NCI-H187 treated with DMSO at 0.1 percent for 48 hours (cell line): ENCODE data around the gene PCDH9.

Experiments used
- DNase-seq: peaks from one replicate; lab custom pipeline; 2025; lab: John Stamatoyannopoulos, UW

PCDH9 gene, protein sequence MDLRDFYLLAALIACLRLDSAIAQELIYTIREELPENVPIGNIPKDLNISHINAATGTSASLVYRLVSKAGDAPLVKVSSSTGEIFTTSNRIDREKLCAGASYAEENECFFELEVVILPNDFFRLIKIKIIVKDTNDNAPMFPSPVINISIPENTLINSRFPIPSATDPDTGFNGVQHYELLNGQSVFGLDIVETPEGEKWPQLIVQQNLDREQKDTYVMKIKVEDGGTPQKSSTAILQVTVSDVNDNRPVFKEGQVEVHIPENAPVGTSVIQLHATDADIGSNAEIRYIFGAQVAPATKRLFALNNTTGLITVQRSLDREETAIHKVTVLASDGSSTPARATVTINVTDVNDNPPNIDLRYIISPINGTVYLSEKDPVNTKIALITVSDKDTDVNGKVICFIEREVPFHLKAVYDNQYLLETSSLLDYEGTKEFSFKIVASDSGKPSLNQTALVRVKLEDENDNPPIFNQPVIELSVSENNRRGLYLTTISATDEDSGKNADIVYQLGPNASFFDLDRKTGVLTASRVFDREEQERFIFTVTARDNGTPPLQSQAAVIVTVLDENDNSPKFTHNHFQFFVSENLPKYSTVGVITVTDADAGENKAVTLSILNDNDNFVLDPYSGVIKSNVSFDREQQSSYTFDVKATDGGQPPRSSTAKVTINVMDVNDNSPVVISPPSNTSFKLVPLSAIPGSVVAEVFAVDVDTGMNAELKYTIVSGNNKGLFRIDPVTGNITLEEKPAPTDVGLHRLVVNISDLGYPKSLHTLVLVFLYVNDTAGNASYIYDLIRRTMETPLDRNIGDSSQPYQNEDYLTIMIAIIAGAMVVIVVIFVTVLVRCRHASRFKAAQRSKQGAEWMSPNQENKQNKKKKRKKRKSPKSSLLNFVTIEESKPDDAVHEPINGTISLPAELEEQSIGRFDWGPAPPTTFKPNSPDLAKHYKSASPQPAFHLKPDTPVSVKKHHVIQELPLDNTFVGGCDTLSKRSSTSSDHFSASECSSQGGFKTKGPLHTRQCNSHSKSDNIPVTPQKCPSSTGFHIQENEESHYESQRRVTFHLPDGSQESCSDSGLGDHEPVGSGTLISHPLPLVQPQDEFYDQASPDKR (N-terminal part only)

DNA sequence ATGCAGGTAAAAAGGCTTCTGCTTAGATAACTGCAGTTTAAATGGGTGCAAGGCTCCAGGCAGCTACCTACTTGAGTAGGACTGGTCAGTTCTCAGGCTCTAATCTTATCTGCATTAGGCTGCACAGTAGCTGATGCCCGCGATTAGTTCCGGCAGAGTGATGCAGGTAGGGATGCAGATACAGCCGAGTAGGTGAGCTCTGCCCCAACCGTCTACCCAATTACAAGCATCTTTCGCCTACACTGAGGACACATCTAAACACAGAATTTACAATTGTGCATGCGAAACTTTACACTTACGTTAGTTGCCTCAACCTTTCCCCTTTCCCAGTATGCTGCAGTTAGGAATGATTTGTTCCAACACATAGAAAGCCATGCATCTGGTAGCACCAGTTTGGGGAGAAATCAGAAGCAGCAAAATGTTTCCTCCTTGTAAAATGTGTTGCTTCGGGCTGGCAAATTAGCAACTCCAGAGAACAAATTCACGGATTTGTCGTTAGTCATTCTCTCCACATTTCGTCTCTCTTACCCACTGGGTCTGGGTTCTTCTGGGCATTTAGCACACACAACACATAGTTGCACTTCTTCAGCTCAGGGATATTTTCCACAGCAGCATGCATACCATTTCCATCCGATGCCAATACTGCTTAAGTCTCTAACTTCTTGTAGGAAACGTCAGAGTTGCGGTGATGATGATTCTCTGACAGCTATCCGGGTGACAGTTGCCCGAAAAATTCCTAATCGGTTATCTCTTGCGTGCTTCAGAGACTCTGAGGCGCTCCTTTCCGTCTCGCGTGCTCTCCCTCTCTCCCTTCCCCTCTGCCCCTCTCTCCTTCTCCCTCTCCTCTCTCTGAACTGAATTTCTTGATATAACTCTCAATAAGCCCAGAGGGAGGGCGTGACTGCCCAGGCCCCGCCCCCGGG is at the start of gene PCDH9:
PCDH9 (minus strand) TSS at position 856 of the 923 bp plus-strand sequence. CDS start 1,896 bp downstream, outside the sequence.
- no peak for DNase-seq

DNA sequence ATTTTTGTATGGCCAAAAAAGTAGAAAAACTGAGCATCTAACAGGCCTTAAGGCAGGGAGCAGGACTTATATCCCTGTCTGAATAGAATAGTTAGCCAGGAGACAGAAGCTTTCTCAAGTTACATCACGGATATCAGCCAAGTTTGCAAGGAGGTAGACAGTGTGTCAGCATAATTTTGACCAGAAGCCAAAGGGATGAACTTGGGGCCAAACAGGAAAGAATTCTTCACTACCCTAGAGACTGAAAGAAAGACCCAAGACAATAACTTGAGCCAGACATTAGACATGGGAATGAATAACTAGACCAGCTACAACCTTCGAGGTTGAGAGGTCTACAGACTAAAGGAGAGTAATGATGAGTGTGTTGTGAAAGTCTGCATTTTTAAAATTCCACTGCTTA is 48.1 kb upstream of the PCDH9 start:
- DNase-seq, result no peak

DNA sequence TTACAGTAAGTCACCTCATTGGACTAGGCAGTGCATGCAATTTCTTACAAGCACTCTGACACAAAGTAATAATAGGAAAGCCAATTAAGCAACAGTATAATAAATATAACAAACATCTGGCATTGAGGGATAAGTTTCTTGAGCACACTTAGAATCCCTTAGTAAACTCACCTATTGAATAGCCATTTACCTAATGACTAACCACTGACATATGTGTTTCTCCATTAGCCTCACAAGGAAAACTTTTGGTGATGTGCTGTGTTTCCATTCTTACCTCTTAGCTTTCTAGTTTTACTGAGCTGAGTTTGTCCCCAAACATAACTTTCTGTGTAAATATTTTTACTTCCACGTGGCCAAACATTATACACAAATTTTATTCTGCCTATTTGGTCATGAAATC is 47.4 kb upstream of the PCDH9 start:
- DNase-seq, result no peak

DNA sequence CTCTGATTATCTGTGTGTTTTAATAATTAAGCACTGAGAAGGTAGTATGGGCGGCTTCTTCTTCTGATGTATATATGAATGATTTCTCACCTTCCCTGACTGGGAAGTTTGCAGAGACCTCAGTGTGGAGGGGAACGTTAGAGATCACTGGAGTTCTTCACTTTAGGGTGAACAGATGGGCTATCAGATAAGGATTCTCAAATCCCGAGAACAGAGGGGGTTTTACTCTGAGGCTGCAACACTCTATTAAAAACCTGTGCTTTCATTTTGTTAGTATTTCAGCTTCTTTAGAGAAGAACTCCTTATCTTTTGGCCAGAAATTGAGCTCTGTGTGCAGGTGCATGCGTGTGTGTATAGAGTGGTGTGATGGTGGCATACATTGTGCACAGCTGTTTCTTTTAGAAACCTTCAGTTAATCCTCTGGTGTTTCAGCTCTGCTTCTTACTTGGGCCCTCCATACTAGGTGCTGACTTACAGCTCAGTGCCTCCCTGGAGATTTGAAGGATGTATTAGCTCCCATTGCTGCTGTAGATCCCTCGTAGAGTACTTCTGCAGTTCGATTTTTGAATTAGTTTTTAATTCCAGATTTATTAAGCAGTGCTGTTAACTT is 45.3 kb upstream of the PCDH9 start:
- no peak for DNase-seq

DNA sequence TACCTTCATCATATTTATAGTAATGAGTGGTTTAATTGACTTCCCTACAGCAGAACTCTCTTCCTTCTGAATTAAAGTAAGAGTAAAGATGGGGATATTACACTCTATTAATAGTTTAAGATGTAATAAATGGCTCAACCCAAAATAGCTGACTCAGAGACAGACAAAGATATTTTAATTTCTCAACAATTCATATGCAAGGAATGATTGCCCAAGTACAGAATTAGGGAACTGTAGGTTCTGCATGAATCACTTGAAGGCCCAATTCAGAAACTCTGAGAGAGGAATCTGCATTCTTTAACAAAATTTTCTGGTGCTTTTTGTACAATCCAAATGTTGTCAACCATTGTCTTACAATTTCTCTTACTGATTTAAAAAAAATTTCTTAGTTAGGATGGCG is 42.9 kb upstream of the PCDH9 start:
- DNase-seq, result no peak

DNA sequence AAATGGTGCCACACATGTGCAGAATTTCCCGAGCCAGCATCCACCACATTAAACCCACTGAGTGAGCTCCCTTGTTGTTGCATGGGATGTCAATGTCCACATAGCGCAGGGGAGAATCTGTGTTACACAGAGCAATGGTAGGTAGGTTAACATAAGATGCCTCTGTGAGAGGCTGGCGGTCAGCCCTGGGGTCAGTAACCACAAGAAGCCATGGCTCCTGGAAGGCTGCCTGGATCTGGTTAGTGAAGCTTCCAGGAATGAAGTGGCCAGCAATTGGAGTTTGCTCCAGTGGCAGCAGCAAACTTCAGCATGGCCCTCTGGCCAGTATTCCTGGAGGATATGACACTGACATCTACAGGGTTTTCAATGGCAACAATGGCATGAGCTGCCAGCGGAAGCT is 37.0 kb upstream of the PCDH9 start:
- DNase-seq, result no peak

DNA sequence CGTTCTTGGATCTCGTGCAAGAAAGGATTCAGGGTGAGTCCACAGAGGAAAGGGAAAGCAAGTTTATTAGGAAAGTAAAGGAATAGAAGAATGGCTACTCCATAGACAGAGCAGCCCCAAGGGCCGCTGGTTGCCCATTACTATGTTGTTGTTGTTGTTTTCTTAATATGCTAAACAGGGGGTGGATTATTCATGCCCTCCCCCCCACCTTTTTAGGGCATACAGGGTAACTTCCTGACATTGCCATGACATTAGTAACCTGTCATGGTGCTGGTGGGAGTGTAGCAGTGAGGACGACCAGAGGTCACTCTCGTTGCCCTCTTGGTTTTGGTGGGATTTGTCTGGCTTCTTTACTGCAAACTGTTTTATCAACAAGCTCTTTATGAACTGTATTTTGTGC is 29.1 kb upstream of the PCDH9 start:
- DNase-seq, result no peak

DNA sequence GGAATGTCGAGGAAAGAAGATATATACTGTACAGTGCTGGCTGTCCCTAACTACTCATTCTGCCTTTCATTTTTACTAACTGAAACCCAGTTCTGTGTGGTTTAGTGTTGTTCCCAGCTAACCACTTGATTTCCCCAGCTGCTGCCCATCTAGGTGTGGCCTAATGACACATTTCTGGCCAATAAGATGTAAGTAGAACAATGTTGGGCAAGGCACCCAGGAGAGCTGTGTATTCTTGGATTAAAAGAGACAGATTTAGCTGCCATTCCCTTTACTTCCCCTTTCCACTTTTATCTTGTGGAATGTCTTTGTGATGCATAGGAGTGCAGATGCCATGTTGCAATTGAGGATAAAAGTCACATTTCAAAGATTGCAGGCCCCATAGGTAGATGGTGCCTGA is 28.3 kb upstream of the PCDH9 start:
- DNase-seq, result no peak

DNA sequence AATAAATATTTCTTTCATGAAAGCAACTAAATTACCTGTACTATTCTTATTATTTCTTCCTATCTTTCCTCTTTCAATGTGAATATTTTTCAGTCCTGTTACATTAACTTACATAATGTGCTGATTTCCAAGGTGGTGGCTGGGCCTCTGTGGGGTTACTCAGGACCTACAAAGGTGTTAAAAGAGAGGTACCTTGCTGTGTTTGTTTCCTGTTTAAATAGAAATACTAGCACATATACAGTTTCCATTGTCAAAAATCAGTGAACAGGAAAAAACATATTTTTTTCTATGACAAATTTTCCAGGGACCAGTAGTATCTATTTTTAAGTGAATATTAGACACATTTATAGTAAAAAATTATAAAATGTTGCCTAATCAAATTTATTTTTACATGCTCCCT is 8.7 kb upstream of the PCDH9 start:
- DNase-seq, result no peak

DNA sequence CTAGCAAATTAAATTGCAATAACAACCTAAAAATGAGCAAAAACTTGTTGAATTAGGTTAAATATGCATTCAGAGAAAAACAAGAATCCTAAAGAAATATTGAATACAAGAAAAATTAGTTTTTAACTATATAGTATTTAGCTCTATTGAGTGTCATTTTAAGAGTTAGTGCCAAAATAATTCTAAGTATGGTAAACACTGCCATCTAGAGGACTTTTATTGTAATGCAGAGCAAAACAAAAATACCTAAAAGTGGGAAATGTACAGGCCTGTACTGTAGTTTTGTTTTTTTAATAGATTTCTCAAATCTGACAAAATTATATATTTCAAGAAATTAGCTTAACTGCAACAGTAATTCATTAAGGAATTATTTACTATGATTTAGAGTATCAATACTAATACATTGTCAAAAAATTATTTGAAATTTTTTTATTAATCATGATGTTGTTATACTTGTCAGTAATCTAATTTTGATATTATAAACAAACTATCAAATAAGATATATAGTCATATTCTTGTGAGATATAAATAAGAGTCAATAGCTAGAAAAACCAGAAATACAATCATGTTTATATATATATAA is 8.2 kb upstream of the PCDH9 start:
- DNase-seq, result no peak

DNA sequence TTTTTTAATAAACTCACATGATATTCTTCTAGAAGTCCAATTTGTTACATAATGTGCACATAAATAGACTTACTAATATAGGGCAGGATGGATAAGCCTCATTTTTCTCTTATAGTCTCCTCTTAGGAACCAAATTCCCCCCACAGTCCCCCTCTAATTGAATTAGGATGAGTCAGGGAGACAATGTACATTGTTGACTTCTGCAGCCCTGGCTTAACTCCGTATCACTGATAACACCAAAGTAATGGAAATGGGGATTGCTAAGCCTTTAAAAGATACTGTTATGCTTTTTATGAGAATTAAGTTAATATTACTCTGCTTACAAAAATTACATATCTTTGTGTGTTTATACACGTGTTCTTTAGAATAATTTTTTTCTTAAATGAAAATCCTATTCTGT is 5.1 kb upstream of the PCDH9 start:
- no peak for DNase-seq

DNA sequence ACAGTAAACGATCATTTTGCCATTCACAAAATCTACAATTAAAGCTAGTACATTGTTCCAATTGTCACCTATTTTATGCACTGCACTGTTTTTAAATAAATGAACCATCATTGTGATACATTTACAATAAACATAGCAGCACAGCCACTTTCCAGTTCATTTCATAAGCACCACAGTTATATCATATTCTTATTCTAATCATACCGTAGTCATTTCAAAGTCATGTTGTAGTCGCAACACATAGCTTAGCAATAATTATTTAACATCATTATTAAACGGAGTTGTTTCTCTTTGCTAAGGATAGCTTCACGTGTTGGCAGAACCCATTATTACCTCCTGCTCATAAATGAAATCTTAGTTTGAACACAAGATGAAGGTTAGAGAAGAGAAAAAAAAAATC is 2.2 kb upstream of the PCDH9 start:
- DNase-seq, result no peak

DNA sequence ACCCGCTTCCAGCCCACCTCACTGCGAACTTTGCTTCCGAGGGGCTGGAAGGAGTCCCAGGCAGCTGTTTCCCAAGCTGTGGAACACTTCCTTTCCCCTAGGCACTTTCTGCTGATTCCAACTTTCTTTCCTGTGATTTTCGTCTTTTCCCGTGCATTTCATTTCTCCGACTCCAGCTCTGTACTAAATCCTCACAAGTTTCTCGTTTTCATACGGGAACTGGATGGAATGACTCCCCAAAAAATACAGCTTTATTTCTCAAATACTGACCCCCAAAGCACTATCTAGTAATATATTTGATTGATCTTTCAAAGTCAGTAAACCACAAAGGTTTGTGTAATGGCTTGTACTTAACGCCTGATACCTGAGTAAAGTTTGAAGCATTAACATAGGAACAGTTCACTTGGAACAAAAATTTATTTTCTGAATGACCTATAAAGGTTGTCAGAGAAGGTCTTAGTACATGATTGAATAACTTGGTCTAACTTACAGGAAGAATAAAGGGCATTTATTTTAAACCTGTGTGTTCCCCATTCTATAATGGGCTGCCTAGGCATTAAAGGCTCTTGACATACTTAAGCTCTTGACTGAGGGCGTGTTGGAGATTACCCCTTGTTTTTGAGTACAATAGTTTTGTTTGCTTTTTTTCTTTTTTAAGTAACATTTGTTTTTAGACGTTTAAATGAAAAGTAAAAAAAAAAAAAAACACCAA is 1.3 kb upstream of the PCDH9 start:
- no peak for DNase-seq

DNA sequence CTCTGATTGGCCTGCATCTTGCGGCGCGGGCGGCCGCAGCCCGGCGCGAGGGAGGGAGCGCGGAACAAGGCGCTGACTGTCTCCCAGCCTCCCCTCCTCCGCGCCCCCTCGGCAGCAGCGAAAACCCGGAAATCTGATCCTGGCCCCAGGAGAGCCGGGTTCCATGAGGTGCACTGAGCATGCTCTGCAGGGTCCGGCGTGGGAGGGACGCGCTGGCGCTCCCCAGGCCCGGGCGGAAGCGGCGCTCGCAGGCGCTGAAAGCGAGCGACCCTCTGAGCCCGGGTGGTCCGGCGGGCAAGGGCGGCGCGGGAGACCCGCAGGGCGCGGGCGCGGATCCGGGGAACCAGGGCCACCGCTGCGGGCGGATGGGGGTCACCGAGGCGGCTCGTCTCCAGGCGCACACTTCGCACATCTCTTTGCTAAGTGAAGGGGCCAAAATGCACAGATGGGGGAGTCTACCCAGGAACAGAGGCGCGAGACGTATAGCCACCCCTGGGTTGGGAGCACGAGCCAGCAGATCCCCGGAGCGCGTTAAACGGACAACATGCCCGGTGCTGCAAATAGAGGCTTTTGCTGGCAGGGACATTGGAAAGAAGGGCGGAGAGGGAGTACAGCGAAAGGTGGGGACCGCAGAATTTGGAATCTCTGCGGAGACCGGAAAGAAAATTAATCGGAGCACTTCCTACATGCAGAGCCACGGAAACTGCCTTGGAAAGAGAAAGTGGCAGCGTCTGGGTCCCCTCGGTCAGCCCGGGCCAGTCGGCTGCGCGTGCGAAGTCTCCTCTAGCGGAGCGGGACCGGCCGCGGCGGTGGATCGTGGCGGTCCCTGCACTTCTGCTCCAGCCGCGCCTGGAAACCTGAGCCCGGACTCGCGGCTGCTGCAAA is 510 bp upstream of the PCDH9 start:
- peak; percentile 59 for DNase-seq

DNA sequence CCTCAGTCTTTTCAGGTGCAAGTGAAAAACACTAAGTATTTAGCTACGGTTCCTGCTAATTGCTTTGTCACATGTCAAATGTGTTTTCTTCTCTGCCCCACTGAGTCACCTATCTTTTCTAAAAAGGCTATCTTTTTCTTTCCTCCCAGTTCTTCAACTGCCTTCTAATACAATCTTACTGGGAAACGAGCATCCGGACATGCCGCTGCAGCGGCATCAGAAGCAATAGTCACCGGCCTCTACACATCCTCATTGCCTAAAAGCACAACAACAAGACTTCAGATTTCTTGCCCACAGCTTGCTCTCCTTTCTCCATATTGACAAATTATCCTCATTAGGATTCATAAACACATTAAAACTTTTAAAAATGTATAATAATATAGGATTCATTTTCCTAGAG is 1.2 kb downstream of the PCDH9 start:
- no peak for DNase-seq

DNA sequence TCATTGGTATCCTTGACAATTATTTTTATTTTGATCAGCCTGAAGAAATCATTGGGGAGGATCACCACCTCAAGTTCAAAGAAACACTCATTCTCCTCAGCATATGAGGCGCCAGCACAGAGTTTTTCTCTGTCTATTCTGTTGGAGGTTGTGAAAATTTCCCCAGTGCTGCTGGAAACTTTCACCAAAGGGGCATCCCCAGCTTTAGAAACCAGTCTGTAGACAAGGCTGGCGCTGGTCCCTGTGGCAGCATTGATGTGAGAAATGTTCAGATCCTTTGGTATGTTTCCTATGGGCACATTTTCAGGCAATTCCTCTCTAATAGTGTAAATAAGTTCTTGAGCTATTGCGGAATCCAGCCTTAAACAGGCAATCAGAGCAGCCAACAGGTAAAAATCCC is 2.1 kb downstream of the PCDH9 start:
- DNase-seq, result no peak

DNA sequence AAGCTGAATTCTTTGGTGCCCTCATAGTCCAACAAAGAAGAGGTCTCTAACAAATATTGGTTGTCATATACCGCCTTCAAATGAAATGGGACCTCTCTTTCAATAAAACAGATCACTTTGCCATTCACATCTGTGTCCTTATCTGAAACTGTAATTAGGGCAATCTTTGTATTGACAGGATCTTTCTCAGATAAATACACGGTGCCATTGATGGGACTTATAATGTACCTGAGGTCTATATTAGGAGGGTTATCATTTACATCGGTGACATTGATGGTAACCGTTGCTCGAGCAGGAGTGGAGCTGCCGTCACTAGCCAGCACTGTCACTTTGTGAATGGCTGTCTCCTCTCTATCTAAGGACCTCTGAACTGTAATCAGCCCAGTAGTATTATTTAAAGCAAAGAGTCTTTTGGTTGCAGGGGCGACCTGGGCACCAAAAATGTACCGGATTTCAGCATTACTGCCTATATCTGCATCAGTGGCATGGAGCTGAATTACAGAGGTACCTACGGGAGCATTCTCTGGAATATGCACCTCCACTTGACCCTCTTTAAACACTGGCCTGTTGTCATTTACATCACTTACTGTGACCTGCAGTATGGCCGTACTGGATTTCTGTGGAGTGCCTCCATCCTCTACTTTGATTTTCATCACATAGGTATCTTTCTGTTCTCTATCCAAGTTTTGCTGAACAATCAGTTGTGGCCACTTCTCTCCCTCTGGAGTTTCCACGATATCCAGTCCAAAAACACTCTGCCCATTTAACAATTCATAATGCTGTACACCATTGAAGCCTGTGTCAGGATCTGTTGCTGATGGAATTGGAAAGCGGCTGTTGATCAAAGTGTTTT is 2.8 kb downstream of the PCDH9 start:
- DNase-seq, result no peak

DNA sequence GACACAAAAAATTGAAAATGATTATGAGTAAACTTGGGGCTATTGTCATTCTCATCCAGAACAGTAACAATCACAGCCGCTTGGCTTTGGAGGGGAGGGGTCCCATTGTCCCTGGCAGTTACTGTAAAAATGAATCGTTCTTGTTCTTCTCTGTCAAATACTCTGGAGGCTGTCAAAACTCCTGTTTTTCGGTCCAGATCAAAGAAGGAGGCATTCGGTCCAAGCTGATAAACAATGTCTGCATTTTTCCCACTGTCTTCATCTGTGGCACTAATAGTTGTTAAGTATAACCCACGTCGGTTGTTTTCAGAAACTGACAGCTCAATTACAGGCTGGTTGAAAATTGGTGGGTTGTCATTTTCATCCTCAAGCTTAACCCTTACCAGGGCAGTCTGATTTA is 3.4 kb downstream of the PCDH9 start:
- no peak for DNase-seq
